Epidermal melanocyte (primary cell): ENCODE results near the gene KIDINS220.

ENCODE experiments used
- DNase-seq: peaks from one replicate; pipeline ENCODE4 v3.0.0; 2011; ENCODE audit warnings: low spot score; ENCODE audit not compliant: insufficient read length

Gene KIDINS220

GRCh38 chr2:8851811-8852560 lies 14.6 kb upstream of the KIDINS220 start:
- no peak for DNase-seq

- DNase-seq = no peak
Observed at GRCh38 chr2:8850845-8851487, 13.6 kb upstream of the KIDINS220 start.

DNA sequence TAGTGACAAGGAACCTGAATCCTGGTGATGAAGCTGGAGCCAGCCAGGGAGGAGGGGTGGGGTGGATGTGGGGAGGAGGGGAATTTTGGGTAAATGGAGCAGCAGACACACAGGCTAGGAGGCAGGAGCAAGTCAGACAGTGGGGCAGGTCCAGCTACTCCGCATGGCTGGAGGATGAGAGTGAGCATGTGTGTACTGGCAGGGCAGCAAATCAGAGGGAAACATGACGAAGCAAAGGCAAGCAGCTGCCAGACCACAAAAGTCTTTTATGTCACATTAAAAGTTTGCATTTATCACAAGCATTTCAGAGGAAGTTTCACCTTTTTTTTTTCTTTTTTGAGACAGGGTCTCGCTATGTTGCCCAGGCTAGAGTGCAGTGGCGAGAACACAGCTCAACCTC lies 11.9 kb upstream of the KIDINS220 start:
- DNase-seq = no peak

DNA sequence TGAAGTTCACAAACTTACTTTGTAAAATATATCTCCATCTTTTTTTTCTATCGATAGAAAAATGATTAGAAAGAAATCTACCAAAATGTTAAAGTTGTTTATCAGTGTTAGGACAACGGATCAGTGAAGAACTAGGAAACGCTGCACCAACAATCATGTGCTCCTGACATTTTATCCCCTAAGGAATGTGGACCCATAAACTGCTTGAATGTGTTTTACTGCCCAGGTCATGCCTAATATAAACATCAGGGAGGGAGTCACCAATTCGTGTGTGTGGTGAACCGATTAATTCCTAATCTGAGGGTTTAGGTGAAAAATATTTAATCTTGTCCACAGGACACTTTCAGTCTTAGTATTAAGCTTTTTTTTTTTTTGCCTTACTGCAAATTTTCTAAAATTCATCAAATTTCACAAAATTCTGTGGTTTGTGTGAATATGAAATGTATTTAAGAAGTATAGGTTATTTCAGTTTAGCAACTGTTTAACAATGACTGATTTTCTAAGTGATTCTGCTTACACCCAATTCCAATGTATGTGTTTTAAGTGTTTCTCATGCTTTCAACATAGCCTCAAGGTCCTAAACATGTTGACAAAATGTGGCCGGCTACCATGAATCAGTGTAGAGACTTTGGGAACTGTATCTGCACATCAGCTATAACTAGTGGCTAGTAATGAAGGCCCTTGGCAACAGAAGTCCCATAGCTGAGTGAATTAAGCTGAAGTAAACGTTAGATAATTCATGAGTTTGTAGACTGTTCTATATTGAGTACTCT lies 11.1 kb upstream of the KIDINS220 start:
- DNase-seq = no peak

DNA sequence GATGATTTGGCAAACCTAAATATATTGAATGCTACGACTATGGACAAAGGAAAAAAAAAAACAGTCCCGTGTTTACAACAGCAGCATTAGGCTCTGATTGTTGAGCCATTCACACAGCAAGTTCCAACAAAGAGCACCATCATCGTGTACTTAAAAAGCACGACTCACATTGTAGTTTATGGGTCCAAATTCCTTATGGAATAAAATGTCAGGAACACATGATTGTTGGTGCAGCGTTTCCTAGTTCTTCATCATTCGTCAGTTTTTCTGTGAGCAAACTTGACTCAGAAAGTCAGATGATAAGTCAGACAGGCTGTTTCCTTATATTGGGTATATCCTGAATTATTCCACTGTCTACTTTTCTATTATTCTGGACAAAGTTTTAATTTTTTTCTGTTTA lies 10.0 kb upstream of the KIDINS220 start:
- no peak for DNase-seq

- no peak for DNase-seq
Observed at GRCh38 chr2:8841932-8842331, 4.5 kb upstream of the KIDINS220 start.

GRCh38 chr2:8840475-8841091 lies 3.2 kb upstream of the KIDINS220 start:
- DNase-seq = no peak

DNA sequence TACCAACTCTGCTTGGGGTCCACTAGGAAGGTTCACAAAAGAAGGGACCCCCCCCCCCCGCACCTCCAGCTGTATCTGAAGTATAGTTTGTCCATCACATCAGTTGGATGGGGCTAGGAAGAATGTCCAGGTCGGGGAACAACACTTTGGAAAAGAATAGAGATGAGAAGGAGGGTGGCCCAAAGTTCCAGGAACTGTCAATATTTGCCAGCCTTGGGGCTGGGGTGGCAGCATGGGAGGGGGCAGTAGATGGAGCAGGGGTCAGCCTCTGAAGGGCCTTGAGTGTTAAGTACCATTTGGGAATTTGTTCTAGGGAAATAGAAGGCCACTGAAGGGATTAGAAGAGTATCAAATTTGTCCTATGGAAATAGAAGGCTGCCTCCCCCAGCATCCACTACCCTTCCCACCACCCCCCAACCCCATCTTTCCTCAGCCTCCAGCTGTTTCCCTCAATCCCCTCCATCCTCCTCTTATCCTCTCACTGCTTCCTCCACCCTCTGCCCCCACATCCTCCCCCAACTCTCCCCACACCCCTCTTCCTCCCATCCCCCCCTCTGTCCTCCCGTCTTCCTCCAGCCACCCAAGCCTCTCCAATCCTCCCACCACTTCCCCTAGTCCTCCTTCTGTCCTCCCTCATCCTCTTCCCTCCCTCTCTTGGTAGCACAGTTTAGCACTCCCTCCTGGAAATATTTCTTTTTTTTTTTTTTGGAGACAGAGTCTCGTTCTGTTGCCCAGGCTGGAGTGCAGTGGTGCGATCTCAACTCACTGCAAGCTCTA lies 2.0 kb upstream of the KIDINS220 start:
- DNase-seq = no peak

DNA sequence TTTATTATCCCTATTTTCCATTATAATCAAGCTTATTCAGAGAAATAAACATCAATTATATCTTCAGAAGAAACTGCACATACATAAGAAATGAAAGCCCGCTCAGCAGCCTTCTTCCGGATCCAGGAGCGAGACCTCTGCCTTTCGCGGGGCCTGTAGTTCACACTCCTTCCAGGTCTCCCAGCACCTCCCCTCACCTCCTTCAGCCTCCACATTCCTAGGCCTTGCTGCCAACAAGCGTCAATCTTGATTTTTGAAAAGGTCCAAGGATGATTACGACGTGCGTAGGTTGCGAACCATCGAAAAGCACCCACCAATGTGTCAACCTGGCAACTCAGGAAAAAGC lies 355 bp upstream of the KIDINS220 start:
- no peak for DNase-seq

DNA sequence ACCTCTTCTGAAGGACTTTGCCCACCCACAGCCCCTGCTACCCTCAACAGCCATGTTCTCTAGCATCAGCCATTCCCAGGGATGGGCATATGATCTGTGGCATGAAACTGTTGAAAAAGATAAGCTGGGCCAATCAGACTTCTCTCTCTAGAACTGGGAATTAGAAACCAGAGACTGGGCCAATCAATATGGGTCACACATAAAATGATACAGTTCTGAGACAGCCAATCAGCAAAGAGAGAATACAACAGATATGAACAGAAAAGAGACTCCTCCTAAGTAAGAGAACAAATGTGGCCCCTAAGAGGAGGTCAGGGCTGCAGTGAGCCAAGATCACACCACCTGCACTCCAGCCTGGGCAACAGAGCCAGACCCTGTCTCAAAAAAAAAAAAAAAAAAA lies 2.1 kb downstream of the KIDINS220 start:
- no peak for DNase-seq

GRCh38 chr2:8833853-8834252 lies 3.6 kb downstream of the KIDINS220 start:
- DNase-seq = no peak

DNA sequence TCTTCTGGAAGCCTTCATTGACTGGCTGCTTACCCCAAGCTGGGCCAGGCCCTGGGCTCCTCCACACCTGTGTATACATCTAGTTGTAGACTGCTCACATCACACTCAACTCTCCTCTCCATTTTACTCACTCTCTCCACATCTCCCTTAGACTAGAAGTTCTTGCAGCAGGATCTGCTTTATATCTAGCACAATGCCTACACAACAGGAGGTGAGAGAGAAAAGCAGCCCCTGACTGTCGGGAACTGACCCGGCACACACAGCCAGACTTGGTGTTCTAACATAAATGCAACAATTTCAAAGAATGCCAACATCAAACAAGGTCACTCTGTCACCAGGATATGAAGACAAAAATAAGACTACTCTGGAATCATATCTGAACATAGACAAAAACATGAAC lies 5.9 kb downstream of the KIDINS220 start:
- no peak for DNase-seq

DNA sequence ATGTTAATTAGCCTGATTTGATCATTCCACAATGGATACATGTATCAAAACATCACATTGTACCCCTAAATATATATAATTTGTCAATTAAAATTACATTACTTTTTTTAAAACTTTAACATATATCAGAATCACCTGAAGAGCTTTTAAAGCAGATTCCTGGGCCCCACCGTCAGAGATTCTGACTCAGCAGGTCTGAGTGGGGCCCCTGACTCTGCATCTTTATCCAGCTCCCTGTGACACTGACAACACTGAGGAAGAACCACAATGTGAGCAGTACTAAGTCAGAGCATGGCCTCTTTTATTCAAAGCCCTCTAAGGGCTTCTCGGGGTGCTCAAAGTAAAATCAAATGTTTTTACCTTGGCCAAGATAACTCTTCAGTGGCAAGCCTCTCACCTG lies 9.7 kb downstream of the KIDINS220 start:
- DNase-seq = no peak

GRCh38 chr2:8822218-8822617 lies 15.2 kb downstream of the KIDINS220 start:
- no peak for DNase-seq

DNA sequence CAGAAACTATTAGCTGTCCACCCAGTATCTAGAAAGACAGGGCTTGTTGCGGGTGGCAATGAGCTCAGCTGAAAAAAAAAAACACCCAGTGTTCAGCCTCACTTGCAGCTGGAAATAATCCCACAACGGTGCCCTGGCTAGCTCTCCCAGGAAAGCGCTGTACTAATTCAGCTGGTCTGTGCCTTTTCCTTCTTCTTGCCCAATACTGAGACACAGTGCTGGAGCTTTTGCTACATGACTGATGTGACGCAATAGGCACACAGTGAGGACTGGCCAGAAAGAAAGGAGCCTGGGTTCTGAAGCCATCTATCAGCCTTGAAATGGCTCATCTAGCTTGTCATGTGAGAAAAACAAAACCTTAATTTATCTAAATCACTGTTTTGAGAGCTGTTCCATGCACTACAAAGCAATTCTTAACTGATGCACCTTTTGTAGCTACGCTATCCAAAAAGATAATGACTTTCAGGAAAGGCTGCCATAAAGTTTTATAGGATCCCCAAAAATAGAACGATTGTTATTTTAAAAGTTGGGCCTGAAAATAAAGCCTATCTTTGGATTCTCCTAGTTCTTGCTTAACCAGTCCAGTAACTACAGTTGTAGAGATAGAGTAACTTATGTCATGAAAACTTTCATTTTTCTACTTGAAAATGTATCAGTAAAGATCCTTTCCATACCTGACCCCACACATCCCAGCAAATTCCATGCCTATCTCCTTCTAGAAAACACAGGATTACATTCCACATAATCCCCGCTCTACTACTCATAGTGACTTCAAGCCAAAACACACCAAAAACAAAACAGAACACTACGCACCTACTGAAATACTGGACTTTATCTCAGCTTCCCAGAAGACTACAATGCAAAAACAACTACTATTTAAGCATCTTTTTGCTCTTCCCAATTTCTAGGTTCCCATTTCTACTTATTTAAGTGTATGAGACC lies 15.9 kb downstream of the KIDINS220 start:
- no peak for DNase-seq

DNA sequence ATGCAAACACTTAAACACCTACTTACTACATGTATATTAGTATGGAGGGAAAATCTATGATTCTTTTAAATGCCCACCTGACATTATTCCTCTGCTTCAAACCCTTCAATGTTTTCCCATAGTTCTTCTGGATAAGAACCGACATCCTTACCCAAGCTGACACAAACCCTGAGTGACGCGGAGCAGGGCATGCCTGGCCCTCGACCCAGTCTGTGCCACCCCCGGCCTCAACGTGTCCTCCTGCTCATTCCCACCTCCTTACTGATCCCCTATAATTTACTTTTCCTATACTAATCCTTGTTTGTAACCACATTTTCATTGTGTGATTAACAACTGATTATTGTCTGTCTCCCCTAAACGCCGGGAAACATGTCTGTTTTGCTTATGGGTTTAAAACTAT lies 17.5 kb downstream of the KIDINS220 start:
- no peak for DNase-seq

DNA sequence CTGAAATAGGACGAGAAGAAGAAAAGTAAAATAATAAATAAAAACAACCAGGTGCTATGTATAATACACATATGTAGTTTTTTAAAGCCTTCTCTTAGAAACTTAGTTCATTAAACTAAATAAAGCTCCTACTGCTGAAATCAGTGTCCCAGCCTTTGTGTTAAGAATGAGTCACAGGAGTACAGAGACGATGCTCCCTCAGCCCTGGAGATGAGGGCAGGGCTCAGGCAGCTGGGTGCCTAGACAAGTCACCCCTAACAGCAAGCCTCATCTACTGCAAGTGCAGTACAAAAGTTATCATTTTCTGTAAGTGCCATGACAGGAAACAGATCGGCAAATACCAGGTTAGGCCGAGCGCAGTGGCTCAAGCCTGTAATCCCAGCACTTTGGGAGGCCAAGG lies 18.2 kb downstream of the KIDINS220 start:
- DNase-seq = no peak

GRCh38 chr2:8817221-8817620 lies 20.2 kb downstream of the KIDINS220 start:
- DNase-seq = no peak

DNA sequence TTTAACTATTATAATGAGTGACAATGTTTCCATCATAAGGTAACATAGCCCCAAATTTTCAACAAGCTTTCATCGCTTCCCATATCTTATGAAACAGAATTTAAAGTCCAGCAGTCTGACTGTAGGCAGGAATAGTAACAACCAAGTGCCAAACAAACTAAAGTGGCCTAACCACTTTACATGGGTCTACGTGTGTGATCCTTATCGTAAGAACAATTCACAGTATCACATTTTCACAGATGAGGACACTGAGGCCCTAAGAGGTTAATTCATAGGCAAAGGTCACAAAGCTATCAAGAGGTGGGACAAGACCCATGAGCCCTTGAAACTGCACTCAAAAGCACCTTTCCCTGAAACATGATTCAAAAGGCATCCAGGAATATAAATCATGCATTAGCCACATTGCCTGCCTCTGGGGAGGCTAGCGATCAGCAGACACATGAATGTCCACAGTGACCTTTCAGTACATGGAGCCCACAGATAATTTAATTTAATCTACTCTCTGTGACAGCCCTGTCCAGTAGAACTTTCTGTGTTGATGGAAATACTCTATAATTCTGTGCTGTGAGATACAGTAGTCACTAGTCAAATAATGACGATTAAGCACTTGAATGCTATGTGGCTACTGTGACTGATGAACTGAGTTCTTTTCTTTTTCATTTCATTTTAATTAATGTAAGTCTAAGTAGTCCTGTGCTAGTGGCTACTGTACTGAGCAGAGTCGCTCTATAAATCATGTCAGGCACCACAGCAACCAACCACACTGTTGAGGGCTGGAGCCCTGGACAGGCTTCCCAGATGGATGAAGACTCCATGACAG lies 30.3 kb downstream of the KIDINS220 start:
- no peak for DNase-seq
